Endothelial cell (in vitro differentiated cells): ENCODE measurements around the gene EIF2S1. TPM values are rescaled to one million over a fixed set of nuclear protein-coding genes. Genes with fewer than 3 reads are reported as not detected.
A peak's percentile ranks its signal among the peaks of the same experiment; 100 is the strongest.

Source experiments
- DNase-seq: peaks from one replicate; pipeline ENCODE4 v3.0.0; 2021; ENCODE audit warnings: low spot score
- H3K27ac Mint-ChIP-seq: one replicate; pipeline ENCODE4 v1.8.0; 2021; ENCODE audit warnings: mixed read lengths, inconsistent platforms; ENCODE audit not compliant: unreplicated experiment
- H3K27me3 Mint-ChIP-seq: one replicate; pipeline ENCODE4 v1.8.0; 2021; ENCODE audit warnings: mild to moderate bottlenecking, moderate library complexity, mixed read lengths, inconsistent platforms; ENCODE audit not compliant: unreplicated experiment
- H3K36me3 Mint-ChIP-seq: one replicate; pipeline ENCODE4 v1.8.0; 2021; ENCODE audit warnings: mild to moderate bottlenecking, low read depth, mixed read lengths, inconsistent platforms; ENCODE audit not compliant: unreplicated experiment
- H3K4me1 Mint-ChIP-seq: one replicate; pipeline ENCODE4 v1.8.0; 2021; ENCODE audit warnings: mild to moderate bottlenecking, mixed read lengths, inconsistent platforms; ENCODE audit not compliant: unreplicated experiment
- H3K4me3 Mint-ChIP-seq: one replicate; pipeline ENCODE4 v1.8.0; 2021; ENCODE audit warnings: mild to moderate bottlenecking, mixed read lengths, inconsistent platforms; ENCODE audit not compliant: unreplicated experiment
- H3K9me3 Mint-ChIP-seq: one replicate; pipeline ENCODE4 v1.8.0; 2021; ENCODE audit warnings: mixed read lengths, inconsistent platforms; ENCODE audit not compliant: unreplicated experiment
- CTCF ChIP-seq: fragments of 200-600 bp; sonication (generic); IDR thresholded peaks from one replicate; pipeline ENCODE4 v1.5.0; 2021; ENCODE audit warnings: antibody characterized with exemption; ENCODE audit not compliant: unreplicated experiment
- total RNA-seq: library from RNA; stranded (reverse); fragmentation: NEBNext Ultra II Directional; extraction: Animal tissue kit (Norgen Biotek cat#: 25700); gene quantifications from one replicate; pipeline ENCODE4 v1.2.1, GENCODE V29; 2021; ENCODE audit not compliant: unreplicated experiment

Gene EIF2S1
- total RNA-seq, 1 donor from 2014 or later, result 74.2 TPM

DNA sequence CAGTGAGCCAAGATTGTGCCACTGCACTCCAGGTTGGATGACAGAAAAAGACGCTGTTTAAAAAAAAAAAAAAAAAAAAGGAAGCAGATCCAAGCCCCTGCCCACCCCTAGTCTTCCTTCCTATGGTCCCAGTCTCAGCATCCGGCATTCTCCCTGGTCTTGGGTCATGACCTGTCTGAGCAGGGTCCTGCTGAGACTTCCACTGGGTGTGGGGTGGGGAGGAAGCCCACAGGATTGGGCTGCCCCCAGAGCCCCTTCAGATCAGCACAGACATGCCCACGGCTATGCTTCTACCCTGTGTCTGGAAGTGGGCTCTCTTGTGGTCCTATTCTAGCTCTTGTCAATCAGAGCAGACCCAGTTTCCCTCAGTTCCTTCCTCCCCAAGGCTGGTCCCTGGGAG is 64.4 kb downstream of the EIF2S1 start:
- DNase-seq, result no peak
- peak overlapping the region; percentile 36 for H3K27ac Mint-ChIP-seq
- H3K27me3 Mint-ChIP-seq, result peaks cover 3% of the 10 kb centered on the region
- H3K4me3 Mint-ChIP-seq, result no peak overlapping the region
- no peak for TF ChIP-seq CTCF
- no peaks in the 10 kb centered on the region for H3K9me3 Mint-ChIP-seq
- H3K36me3 Mint-ChIP-seq, result no peaks in the 10 kb centered on the region
- peaks cover 8% of the 10 kb centered on the region for H3K4me1 Mint-ChIP-seq

DNA sequence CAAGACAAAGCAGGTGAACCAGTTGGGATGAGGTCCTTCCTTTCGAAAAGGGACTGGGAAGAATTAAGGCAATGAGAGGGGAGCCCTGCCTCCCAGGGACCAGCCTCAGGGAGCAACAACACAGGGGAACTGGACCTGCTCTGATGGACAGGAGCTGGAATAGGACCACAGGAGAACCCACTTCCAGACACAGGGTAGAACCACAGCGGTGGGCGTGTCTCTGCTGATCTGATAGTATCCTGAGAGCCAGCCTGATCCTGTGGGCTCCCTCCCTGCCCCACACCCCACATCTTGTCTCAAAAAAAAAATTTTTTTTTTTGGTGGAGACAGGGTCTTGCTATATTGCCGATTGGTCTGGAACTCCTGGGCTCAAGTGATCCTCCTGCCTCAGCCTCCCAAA is 65.5 kb downstream of the EIF2S1 start:
- no peak overlapping the region for H3K27ac Mint-ChIP-seq
- H3K27me3 Mint-ChIP-seq, result peaks cover 3% of the 10 kb centered on the region
- H3K4me1 Mint-ChIP-seq, result peaks cover 8% of the 10 kb centered on the region
- no peak overlapping the region for H3K4me3 Mint-ChIP-seq
- DNase-seq, result no peak
- no peak for TF ChIP-seq CTCF
- H3K36me3 Mint-ChIP-seq, result no peaks in the 10 kb centered on the region
- no peaks in the 10 kb centered on the region for H3K9me3 Mint-ChIP-seq

DNA sequence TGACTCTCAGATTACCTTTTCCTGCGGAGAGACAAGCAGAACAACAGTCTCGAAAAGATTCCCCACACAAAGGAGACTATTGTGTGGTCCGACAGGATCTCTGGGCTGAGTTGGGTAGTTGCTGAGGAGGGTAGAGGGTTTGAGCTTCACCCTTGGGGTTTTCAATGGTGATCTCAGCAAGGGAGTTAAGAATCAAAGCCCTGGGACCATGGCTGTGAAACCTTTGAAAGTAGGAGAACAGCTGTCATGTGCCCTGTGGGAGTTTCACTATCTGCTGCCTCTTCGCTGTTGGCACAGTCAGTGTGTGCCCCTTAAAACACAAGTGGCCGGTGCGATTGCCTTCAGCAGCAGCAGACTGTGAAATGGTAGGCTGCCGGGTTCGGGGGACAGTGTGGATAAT is 66.0 kb downstream of the EIF2S1 start:
- H3K4me3 Mint-ChIP-seq, result no peak overlapping the region
- no peaks in the 10 kb centered on the region for H3K9me3 Mint-ChIP-seq
- peaks cover 8% of the 10 kb centered on the region for H3K4me1 Mint-ChIP-seq
- DNase-seq, result no peak
- H3K27me3 Mint-ChIP-seq, result peaks cover 3% of the 10 kb centered on the region
- no peaks in the 10 kb centered on the region for H3K36me3 Mint-ChIP-seq
- no peak overlapping the region for H3K27ac Mint-ChIP-seq
- no peak for TF ChIP-seq CTCF

DNA sequence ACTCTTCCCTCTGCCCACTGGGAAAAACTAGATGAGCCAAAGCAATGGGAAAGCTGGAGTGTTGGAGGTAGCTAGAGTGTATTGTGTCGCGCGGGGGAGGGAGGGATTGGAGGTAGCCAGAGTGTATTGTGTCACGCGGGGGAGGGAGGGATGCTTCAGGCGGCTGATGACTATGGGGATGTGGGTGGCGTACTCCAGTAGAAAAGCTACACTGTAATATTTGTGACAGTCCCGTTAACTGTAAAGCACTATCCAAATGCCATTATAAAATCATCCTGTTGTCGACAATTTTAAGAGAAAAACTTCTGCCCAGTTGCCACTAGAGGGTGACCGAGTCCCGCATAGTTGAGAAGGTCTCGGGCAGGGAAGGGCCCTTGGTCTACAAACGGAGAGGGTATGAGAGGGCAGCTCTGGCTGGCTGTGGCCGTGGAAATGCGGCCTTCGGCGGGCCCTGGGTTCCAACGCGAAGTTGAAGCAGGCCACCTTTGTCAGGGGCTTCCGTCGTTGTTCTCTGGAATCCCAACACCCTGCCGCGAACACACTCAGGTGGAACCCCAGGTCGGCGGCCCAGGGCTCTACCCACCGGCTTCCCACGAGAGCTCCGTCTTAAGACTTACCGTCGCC is 67.0 kb downstream of the EIF2S1 start:
- H3K4me1 Mint-ChIP-seq, result peaks cover 8% of the 10 kb centered on the region
- TF ChIP-seq CTCF, result peak; percentile 84
- H3K9me3 Mint-ChIP-seq, result no peaks in the 10 kb centered on the region
- H3K36me3 Mint-ChIP-seq, result no peaks in the 10 kb centered on the region
- H3K27ac Mint-ChIP-seq, result no peak overlapping the region
- H3K4me3 Mint-ChIP-seq, result no peak overlapping the region
- DNase-seq, result peak; percentile 79
- peaks cover 3% of the 10 kb centered on the region for H3K27me3 Mint-ChIP-seq

DNA sequence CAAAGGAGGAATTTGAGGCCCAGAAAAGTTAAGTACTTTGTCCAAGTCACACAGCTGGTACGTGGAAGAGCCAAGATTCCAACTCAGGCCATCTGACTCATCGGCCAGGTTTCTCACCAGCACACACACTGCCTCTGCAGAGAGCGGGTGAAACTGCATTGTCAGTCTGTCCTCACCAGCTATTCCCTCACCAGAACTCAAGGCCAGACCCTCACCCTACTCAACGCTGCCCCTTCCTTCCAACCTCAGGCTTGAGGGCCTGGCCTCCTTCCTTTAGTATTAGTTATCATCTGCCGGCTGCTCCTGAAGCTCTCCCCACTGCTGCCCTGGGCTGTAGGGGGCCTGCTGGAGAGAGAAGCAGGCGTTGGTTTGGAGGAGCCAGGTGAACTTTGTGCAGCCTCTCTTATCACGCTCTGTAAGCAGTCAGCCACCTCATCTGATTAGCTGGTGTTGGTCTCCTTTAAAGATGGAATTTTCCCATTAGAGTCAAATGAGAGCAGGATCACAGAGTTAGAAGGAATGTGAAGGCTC is 68.4 kb downstream of the EIF2S1 start:
- Mint-ChIP-seq H3K27ac (no peak overlapping the region), H3K36me3 (no peaks in the 10 kb centered on the region), H3K4me3 (no peak overlapping the region), H3K4me1 (peaks cover 8% of the 10 kb centered on the region), H3K27me3 (peaks cover 3% of the 10 kb centered on the region), H3K9me3 (no peaks in the 10 kb centered on the region)
- DNase-seq, result no peak
- no peak for TF ChIP-seq CTCF
